Measurements from ENCODE around the gene DNAI7.

- TF ChIP-seq ZBTB33 (IDR thresholded peaks at IDR 0.05) (no peak), RAD21 (IDR thresholded peaks at IDR 0.05) (no peak), ATF3 (IDR thresholded peaks at IDR 0.05) (no peak), CTCF (IDR thresholded peaks at IDR 0.05; ENCODE audit: low read depth, low read length, missing input control) (no peak), JUND (IDR thresholded peaks at IDR 0.05) (no peak), GABPA (IDR thresholded peaks at IDR 0.05 in 1 of 2, conservative IDR thresholded peaks at IDR 0.05 in 1 of 2) (no peak), REST (IDR thresholded peaks at IDR 0.05) (no peak), TAF1 (conservative IDR thresholded peaks at IDR 0.05) (no peak), EGR1 (IDR thresholded peaks at IDR 0.05; ENCODE audit: low read depth in 2 of 2) (no peak), SP1 (IDR thresholded peaks at IDR 0.05) (no peak), MAX (IDR thresholded peaks at IDR 0.05) (no peak), FOXA2 (IDR thresholded peaks at IDR 0.05) (no peak), NR2F2 (IDR thresholded peaks at IDR 0.05) (no peak)
Observed at GRCh38 chr12:25100194-25101091, 94.5 kb downstream of the DNAI7 start.

All from liver (tissue), 3 donors.